AG08396 (cell line): Measurements from ENCODE around the gene NDUFAF7.
"Not testable (repeated sequence)": the region's sequence is repeated elsewhere in the genome, so short reads cannot be mapped to it uniquely, and the experiment has no call there.

Experiments used
- DNase-seq: peaks from one replicate; pipeline ENCODE4 v3.0.0; 2012; ENCODE audit warnings: low spot score, mixed read lengths

NDUFAF7 gene

DNA sequence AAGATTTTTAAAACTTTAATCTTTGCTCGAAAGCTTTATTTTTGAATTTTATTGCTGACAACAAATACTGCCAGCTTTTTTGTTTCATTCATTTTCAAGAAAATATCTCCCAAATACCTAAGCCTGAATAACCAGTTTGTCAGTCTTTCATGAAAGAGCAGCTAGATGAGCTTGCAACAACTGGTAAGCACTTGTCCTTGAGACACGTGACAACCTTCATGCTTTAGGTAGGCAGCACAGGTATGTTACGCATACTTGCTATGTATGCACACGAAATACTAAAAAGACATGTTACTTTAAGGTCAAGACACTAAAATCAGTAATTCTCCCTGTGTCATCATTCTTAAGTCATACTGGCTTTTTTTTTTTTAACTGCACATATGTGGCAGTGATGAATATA is 12.4 kb upstream of the NDUFAF7 start:
- DNase-seq: no peak

DNA sequence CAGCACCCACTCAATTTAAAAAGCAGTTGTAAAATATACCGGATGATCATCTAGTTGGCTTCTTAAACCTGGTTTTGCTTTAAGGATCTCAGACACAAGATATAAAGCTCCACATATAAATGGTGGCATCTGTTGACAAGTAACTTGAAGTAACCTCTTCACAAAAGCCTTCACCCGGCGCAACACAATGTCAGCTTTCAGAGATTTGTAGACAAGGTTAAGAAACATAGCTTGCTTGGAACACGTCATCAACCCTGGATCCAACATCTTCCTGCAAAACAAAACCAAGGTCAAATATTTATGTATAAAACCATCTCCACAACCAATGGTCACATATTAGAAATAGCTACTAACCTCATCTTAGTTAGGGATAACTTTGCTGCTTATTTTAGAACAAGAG is 8.3 kb upstream of the NDUFAF7 start:
- DNase-seq: no peak

DNA sequence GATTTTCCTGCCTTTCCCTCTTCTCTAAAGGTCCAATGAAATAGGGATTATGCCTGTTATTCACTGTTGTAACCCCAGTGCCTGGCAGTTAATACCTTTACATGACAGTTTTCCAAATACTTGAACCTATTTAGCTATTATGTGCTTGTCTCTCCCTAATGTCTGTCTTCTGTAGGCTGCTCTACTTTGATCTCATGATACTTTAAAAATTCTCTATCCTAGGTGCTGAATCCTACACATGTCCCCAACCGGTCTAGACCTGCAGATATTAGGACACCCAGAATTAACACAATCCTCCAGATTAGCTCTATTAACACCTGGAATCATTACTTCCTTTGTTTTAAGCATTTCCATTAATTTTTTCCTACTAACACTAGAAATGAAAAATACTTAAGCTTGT is 7.4 kb upstream of the NDUFAF7 start:
- no peak for DNase-seq

DNA sequence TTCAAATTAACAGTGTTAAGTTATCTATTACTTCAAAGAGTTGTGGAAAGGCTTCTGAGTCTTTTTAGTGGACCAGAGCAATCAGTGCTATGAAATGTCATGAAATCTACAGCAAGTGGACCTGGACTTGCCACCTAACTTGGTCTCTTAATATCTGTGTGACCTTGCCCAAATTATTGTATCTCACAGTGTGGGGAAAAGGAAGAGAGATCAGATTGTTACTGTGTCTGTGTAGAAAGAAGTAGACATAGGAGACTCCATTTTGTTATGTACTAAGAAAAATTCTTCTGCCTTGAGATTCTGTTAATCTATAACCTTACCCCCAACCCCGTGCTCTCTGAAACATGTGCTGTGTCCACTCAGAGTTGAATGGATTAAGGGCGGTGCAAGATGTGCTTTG is 6.3 kb upstream of the NDUFAF7 start:
- not testable (repeated sequence) for DNase-seq

DNA sequence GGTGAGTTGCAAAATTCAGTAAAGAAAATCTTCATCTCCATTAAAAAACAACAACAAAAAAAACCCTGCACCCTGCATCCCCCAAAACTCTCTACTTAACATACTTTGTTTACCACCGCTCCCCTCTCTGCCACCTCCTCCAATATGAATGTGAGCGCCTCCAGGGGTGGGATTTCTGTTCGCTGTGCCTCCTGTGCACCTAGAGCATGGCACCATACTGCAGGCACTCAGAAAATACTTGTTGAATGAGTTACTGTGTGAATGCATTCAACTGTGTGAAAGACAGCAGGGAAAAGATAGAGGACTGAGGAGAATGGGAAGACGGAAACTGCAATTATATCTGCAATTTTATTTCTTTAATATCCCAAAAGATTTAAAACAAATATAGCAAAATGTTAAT is 4.6 kb upstream of the NDUFAF7 start:
- DNase-seq: no peak

DNA sequence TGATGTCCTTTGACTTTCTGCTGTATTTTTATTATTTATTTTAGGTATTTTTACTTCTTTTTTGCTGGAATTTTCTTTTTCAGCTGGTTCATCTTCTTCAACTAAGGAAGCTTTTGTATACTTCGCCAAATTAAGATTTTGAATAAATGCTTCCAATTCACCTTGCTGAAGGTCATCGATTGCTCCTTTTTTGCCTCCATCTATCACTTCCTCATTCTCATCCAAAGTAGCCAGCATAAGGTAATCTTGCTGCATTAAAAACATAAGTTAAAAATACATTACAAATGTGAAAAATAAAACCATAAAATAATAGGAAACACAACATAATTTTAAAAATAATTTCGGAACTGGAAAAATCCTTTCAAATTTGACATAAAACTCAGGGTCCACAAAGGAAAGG is 2.7 kb upstream of the NDUFAF7 start:
- DNase-seq: no peak

DNA sequence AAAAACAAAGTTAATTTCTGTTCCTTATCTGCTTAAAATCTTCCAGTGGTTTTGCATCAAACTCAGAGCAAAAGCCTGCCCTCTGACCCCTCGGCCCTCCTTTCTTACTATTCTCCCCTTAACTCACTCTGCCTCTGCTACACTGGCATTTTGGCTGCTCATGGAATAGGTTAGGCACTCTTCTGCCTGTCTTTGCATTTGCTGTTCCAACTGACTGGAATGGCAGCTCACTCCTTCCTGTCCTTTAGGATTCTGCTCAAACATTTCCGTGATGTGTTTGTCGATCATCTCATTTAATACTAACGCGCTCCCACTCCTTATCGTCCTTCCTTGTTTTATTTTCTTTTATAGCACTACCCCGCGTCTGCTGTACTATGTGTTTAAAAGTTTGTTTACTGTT is 877 bp upstream of the NDUFAF7 start:
- DNase-seq: no peak

DNA sequence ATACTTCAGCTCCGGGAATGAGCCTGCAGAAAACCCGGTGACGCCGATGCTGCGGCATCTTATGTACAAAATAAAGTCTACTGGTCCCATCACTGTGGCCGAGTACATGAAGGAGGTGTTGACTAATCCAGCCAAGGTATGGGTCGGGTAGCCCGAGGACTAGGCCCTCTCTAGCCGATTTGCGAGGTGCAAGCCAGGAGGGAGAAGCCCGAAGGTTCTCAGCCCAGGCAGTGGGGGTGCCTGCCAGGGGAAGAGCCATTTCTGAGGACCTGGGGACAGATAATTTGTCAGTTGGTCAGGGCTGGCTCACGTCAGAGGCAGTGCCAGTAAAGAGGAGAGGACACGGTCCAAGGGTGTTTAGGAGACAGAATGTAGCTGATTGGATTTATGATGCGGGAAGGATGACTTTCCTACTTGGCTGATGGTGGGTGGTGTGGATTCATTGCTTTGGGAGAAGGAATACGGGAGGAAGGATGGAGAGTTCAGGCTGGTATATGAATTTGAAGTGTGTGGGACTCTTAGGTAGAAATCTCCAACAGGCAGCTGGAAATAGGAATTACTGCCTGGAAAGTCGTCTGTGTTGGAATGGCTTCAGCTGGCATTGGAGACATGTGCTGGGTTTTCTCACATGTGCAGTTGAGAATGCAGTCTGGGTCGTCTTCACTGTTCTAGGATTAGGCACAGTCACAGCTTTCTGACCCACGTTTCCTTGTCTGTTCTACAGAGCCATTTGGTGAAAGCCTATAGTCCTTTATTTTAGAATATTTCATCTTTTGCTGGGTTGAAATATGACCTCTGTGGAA is 874 bp downstream of the NDUFAF7 start:
- DNase-seq: peak; percentile 24

DNA sequence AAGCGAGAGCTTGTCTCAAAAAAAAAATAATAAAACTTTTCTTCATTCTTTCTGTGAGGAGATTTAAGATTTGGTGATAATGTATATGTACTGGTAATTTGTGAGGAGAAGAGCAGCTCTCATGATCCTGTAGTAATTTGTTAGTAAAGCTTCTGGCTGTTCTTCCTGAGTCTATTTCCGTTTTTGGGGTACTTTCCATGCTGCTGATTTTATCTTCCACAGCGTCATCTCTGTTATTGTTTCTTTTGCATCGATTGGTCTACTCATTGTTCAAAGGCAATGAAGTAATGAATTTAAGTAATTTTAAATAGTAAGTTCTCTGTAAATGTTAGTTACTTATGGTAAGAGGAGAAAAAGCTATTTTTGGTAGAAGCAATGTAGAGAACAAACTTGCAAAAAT is 12.0 kb downstream of the NDUFAF7 start:
- no peak for DNase-seq

DNA sequence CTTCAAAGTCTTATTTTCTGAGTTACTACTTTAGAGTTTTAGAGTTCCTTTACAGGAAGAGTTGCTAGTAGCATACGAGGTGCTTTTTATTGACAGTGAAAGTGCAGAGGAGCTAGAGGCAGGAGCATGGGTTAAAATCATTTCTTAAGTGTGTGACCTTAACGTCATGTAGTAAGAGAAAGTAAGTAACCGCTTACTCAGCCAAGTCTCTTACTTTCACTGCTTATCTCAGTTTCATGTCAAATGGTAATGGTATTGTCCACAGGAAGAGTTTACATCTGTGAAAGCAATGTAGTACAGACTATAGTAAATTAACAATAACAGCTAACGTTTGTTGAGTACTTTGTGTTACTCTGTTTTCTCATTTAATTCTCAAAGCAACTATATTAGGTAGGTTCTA is 12.6 kb downstream of the NDUFAF7 start:
- no peak for DNase-seq

DNA sequence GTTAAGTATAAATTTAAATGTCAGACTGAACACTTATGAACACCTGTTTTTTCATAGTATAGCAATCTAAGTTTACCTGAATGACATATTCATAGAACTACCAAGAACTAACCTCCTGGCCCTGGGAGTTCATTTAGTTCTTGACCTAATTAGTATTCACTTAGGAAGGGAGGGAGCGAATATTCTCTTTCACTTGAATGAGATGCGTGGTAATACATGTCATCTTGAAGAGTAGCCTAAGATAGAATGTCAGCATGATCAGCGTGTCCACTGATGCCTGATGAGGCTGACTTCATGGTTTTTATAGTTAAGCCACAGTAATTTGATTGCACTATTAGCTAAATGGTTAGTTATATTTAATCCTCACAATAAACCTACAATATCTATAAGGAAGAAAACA is 13.3 kb downstream of the NDUFAF7 start:
- DNase-seq: no peak

DNA sequence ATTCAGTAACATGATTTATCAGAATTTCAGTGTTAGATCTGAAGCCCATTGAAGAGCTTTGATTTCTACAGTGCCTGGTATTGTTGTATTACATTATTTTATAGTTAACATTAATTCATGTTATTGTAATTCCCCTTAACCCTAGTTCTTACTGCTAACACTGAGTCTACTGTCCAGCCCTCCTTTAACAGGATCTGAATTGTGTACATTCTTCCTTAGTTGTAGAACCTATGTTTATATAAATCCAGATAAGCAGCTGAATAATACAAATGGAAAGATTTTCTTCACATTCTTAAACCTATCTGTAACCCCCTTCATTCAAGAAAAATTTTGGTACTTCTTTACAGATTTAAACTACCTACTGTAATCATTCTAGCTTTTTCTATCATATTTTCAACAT is 14.7 kb downstream of the NDUFAF7 start:
- no peak for DNase-seq

DNA sequence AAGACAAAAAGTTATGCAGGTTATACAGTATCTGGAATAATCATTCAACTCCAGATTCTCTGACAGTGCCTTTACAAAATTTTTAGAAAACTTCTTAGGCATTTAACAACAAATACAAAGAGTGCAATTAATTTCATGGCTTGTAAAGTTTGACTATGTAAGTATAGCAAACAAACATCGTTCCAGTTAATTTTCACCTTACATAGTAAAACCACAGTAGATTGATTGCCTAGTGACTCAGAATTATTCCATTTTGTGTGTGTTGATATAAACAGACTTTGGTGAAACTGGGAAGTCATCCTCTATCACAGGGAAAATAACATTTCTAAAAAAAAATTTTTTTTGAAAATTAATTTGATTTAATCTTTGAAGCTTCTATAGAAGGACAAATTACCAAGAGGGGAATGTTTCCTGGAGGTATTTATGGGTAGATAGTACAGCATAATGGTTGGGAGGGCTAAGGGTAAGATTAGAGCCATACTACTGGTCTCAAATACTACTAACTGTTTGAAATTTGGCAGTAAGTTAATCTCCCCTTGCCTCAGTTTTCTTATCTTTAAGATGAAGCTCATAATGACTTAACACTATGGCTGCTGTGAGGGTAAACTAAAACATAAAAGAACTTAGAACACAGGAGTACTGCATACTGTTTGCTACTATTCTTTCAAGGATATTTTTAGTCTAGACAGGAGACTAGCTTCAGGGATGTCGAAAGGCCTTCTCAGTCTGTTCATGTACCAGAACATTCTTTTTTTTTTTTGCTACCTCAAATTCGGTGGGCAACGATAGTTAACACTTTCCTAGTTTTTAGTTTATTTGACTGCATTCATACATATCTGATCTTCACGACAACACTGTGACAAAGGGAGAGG is 19.6 kb downstream of the NDUFAF7 start:
- DNase-seq: no peak

DNA sequence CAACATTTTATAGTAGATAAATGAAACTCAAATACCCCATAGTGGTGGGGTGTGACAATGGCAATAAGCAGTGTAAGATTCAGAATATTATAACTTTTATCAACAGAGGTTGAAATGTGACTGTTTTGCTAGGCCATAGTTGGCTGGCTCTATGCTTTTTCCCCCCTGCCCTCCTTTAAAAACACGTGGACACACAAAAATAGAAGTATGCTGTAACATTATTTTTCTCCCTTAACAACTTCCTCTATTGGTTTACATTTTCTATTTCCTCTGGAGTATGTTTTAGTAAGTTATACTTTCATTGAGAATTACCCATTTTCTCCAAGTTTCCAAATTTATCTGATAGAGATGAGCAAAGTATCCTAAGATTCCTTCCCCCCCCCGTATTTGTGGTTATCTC is 31.1 kb downstream of the NDUFAF7 start:
- no peak for DNase-seq

DNA sequence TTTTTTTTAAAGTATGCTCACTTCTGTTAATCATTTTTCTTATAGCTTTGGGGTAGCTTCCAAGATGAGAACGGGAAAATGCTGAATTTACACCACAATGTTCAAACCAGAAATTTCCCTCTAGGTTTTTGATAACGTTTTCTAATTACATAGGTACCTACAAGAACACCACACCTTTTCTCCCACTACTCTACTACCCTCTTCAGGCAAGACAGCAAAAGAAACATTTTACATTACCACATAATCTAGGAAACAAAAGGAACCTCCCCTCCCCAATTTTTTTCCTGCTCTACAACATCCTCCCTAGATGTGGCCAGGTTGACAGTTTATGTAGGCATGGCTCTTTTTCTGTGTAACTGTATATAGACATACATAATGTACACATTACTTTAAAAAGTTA is 32.4 kb downstream of the NDUFAF7 start:
- no peak for DNase-seq

DNA sequence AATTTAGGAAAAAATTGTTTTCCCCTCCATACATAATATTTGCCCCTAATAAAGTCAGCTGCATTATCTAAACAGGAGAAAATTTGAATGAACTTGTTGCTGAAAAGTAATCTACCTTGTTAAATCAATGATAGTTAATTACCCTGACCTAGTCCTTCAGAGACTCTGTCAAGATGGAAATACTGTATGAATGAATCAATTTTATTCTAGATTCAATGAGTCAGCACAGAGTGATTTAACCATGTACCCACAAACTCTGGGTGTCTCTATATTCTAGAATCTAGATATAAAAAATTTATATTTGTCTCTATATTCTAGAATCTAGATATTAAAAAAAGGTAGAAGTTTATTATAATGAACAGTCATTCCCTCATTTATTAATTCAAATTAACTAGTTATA is 36.2 kb downstream of the NDUFAF7 start:
- DNase-seq: no peak

DNA sequence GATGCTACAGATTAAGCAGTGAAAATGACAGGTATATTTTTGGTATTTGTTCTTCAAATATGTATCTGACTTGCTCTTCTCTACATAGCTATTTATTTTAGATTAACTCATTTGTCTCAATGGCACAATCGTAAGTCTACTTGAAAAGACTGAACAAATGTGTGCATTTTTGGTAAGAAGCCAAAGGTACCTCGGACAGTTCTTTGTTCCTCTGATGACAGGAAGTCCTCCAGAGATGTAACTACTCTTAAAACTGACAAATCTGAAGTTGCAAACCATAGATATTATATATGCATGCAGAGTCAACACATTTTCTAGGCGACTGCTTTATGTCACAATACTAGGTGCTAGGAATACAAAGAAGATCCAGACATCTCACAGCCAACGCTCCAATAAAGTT is 36.7 kb downstream of the NDUFAF7 start:
- no peak for DNase-seq

DNA sequence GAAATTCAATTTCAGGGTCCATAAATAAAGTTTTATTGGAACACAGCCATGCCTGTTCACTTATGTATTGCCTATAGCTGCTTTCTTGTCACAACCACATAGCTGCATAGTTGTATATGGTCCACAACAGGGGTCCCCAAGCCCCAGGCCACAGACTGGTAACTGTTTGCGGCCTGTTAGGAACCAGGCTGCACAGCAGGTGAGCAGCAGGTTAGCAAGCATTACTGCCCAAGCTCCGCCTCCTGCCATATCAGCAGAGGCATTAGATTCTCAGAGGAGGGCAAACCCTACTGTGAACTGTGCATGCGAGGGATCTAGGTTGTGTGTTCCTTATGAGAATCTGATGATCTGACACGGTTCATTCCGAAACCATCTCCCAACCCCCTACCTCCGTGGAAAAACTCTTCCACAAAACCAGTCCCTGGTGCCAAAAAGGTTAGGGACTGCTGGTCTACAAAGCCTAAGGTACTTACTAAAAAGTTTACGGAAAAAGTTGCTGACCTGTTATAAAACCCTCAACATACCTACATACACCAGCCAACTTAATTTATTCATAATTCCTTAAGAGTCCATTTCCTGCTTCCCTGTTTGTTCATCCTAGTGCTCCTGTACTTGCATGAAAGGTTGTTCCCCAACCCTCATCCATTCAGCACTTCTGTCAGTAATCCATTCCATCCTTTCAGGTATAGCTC is 40.1 kb downstream of the NDUFAF7 start:
- DNase-seq: no peak

DNA sequence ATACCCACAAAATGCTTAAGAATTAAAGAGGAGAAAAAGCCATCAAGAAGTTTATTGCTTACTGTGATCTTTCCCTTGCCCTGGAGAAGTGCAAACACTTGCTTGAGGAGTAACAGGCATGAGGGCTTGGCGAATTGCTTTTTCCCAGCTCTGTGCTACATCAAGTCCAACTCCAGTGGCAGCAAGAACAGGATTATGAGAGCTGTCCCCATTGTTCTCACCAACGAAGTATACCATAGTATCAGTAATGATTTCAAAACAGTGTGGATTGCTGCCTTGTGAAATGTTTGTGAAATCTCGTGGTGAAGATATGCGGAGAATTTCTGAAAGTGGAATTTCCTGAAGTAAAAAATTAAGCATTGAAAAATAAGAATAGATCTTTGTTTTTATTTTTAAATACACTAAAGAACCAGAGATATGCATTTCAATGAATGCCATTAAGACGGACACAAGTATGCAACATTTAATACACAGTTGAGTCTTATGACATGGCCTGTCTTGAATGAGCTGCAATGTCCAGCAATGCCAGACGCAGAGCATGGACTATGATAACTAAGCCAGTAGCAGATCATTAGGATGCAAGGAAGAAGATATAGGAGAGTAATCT is 43.0 kb downstream of the NDUFAF7 start:
- no peak for DNase-seq

DNA sequence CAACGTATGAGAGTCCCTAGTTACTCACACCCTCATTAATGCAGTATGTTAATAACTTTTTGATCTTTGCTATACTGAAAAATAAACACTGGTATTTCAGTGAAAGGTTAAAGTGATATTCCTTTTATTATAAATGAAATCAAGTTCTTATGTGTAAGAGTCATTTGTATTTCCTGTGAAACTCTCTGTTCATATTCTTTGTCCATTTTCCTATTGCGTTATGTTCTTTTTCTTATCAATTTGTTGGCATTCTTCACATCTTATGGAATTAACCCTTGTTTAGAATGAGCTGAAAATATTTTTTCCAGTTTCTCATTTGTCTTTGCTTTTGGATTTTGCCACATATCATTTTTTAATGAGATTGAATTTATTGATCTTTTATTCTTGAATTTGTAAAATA is 44.8 kb downstream of the NDUFAF7 start:
- no peak for DNase-seq

DNA sequence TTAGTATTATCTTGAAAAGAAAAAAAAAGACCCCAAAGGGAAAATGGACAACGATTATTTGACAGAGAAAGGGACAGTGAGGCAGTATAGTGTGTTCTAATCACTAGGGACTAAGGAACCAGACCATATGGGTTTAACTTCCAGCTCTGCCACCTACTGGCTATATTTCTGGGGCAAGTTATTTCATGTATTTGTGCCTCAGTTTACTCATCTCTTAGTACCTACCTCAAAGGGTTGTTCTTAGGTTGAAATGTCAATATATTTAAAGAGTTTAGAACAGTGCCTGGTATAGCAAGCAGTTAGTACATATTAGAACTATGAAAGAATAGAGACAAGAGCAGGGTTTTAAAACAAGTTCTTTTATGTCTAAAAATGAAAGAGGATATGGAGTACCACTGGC is 50.5 kb downstream of the NDUFAF7 start:
- no peak for DNase-seq

DNA sequence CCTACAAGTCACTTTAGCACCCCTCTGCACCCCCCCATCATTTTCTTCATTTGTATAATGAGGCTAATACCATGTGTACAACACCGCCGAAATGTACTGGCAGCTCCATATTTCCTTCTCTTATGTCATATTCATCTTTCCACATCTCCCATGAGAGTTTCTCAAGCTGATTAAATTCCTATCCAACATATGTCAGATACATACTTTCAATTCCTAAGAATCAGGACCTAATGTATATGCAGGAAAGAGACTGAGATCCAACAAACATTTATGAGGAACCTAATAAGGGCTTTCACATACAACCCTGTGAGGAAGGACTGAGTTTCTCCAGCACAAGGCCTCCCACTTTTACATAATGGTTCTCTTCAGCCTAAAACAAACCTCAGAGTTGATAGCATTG is 51.3 kb downstream of the NDUFAF7 start:
- no peak for DNase-seq
